Kidney (tissue), 14 donors: Measurements from ENCODE around the gene GSTM4. TPM values are rescaled to one million over a fixed set of nuclear protein-coding genes. Genes with fewer than 3 reads are reported as not detected.

Source experiments
- DNase-seq, 5 donors: peaks; one replicate each; pipeline ENCODE4 v3.0.0-alpha.2; 2013 to 2020
- FAIRE-seq: peaks from 2 replicates; lab custom pipeline; 2012; peaks lifted over from hg19 to GRCh38; lab: Jason Lieb, UNC
- H3K27ac ChIP-seq, 2 donors: one replicate each; pipeline ENCODE4 v1.7.0; 2013; ENCODE audit warnings: low read depth in 2 of 2, low read length in 2 of 2, inconsistent platforms in 1 of 2
- H3K27me3 ChIP-seq: one replicate; pipeline ENCODE4 v1.7.1; 2013; ENCODE audit warnings: low read length, inconsistent platforms; ENCODE audit not compliant: control insufficient read depth, insufficient read depth
- H3K36me3 ChIP-seq, 3 donors: one replicate each; pipeline versions ENCODE4 v1.7.0 to v1.7.1; 2013; ENCODE audit warnings: low read length in 3 of 3, control low read depth in 1 of 3, inconsistent platforms in 1 of 3; ENCODE audit not compliant: insufficient read depth in 3 of 3, control insufficient read depth in 2 of 3
- H3K4me1 ChIP-seq, 3 donors: one replicate each; pipeline versions ENCODE4 v1.7.0 to v1.7.1; 2013; ENCODE audit warnings: low read length in 3 of 3, inconsistent platforms in 1 of 3, low read depth in 1 of 3; ENCODE audit not compliant: control insufficient read depth in 2 of 3, insufficient read depth in 2 of 3
- H3K4me3 ChIP-seq, 3 donors: one replicate each; pipeline versions ENCODE4 v1.7.0 to v1.8.1; 2013; ENCODE audit warnings: low read length in 3 of 3, control low read depth in 1 of 3, inconsistent platforms in 1 of 3
- H3K9ac ChIP-seq, 3 donors: one replicate each; pipeline versions ENCODE4 v1.7.0 to v1.7.1; 2013; ENCODE audit warnings: low read length in 3 of 3, control low read depth in 1 of 3, inconsistent platforms in 1 of 3
- H3K9me3 ChIP-seq, 3 donors: one replicate each; pipeline versions ENCODE4 v1.7.0 to v1.7.1; 2013; ENCODE audit warnings: low read length in 3 of 3, control low read depth in 1 of 3, inconsistent platforms in 1 of 3; ENCODE audit not compliant: control insufficient read depth in 2 of 3, insufficient read depth in 1 of 3
- intact Hi-C: fragments of 100-400 bp; cut with DNase I; formaldehyde crosslinking; loops from one replicate; pipeline ENCODE4 v1.11.1; 2022
- polyA plus RNA-seq: library from polyadenylated mRNA; stranded (reverse); fragments of 350-450 nt; fragmentation: Illumina TruSeq; extraction: RNeasy Lipid Tissue Mini Kit (QIAGEN cat#74804); gene quantifications from one replicate; pipeline ENCODE4 v1.2.3, GENCODE V29; 2014; ENCODE audit warnings: low read depth, low replicate concordance; ENCODE audit not compliant: insufficient read depth
- total RNA-seq: library from RNA; stranded (reverse); fragmentation: NEBNext Ultra II Directional; extraction: Animal tissue kit (Norgen Biotek cat#: 25700); gene quantifications from one replicate; pipeline ENCODE4 v1.2.1, GENCODE V29; 2021
- TF ChIP-seq, protein P1 (sequence below): IDR thresholded peaks from 3 replicates; pipeline ENCODE4 v1.5.1; 2012; ENCODE audit warnings: mild to moderate bottlenecking, moderate library complexity, borderline replicate concordance; ENCODE audit not compliant: insufficient read depth; ENCODE audit errors: extremely low read depth
- donor health status: control.
- donor health status: control.
- donor health status: control.
- donor health status: control.
- donor health status: control.
- donor health status: DM: yes; HTN: yes; CAD: no.
- donor health status: Normal renal cell carcinoma (clear cell type).

Gene GSTM4
- total and polyA plus RNA-seq, 2 donors from 2014 or later, result 34.0 to 117 TPM

- H3K27ac ChIP-seq, result peak overlapping the region in 1 of 2 donors; percentile 34
- no peaks in the 10 kb centered on the region for H3K9me3 ChIP-seq
- intact Hi-C loops, result no loop called here
- no peak overlapping the region for H3K4me3 ChIP-seq
- no peak overlapping the region for H3K9ac ChIP-seq
- TF ChIP-seq, protein P1, sequence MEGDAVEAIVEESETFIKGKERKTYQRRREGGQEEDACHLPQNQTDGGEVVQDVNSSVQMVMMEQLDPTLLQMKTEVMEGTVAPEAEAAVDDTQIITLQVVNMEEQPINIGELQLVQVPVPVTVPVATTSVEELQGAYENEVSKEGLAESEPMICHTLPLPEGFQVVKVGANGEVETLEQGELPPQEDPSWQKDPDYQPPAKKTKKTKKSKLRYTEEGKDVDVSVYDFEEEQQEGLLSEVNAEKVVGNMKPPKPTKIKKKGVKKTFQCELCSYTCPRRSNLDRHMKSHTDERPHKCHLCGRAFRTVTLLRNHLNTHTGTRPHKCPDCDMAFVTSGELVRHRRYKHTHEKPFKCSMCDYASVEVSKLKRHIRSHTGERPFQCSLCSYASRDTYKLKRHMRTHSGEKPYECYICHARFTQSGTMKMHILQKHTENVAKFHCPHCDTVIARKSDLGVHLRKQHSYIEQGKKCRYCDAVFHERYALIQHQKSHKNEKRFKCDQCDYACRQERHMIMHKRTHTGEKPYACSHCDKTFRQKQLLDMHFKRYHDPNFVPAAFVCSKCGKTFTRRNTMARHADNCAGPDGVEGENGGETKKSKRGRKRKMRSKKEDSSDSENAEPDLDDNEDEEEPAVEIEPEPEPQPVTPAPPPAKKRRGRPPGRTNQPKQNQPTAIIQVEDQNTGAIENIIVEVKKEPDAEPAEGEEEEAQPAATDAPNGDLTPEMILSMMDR, result no peak
- no peak for FAIRE-seq
- DNase-seq, result peak in 2 of 5 donors; percentile 41 to 75
- H3K27me3 ChIP-seq, result no peaks in the 10 kb centered on the region
- peaks cover 3 to 12% (median 10%) of the 10 kb centered on the region in 3 donors for H3K4me1 ChIP-seq
- H3K36me3 ChIP-seq, result no peaks in the 10 kb centered on the region
Observed at GRCh38 chr1:109615879-109616278, 40.0 kb upstream of the GSTM4 start.

- TF ChIP-seq, protein P1, result no peak
- intact Hi-C loops, result no loop called here
- Histone ChIP-seq H3K4me1 (peaks cover 3 to 16% (median 10%) of the 10 kb centered on the region in 3 donors), H3K9me3 (no peaks in the 10 kb centered on the region), H3K27ac (peak overlapping the region in 1 of 2 donors; percentile 34), H3K4me3 (no peak overlapping the region), H3K9ac (no peak overlapping the region), H3K27me3 (no peaks in the 10 kb centered on the region), H3K36me3 (no peaks in the 10 kb centered on the region)
- FAIRE-seq (no peak), DNase-seq (peak in 1 of 5 donors; percentile 41)
Observed at GRCh38 chr1:109616391-109616790, 39.5 kb upstream of the GSTM4 start.

DNA sequence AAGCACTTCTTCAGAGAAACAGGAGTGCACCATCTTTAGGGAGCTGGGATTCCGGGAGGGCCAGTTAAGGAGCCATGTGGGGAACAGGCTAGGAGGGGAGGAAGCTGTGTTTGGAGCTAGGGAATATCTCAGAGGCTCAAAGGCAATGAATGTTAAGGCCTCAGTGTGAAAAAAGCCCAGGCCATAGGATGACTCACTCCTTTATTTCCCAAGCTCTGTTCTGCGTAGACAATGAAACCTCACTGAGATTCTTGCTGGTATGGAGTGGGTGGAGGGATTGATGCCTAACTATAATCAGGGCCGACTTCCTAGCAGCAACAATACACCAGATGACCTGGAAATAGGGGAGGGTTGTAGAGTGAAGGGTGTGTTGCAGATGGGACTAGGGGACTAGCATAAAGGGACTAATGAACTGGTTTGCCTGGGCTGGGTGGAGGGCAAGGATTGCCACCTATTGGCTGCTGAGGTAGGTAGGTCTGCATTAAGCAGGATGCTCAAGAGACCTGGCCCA, 38.6 kb upstream of the GSTM4 start:
- DNase-seq (no peak), FAIRE-seq (no peak)
- no peaks in the 10 kb centered on the region for H3K36me3 ChIP-seq
- H3K9ac ChIP-seq, result no peak overlapping the region
- no peak overlapping the region for H3K4me3 ChIP-seq
- peaks cover 3 to 25% (median 10%) of the 10 kb centered on the region in 3 donors for H3K4me1 ChIP-seq
- intact Hi-C loops, result no loop called here
- H3K27ac ChIP-seq, result peak overlapping the region in 1 of 2 donors; percentile 18
- H3K27me3 ChIP-seq, result no peaks in the 10 kb centered on the region
- TF ChIP-seq, protein P1, result no peak
- no peaks in the 10 kb centered on the region for H3K9me3 ChIP-seq
